Muscle layer of colon (tissue), 2 donors: Measurements from ENCODE around the gene LCOR.

Experiments used
- H3K27ac ChIP-seq: one replicate; pipeline ENCODE4 v1.7.0; 2013; ENCODE audit warnings: low read depth, mild to moderate bottlenecking, low read length, moderate library complexity
- H3K27me3 ChIP-seq, 2 donors: one replicate each; pipeline ENCODE4 v1.7.0; 2013; ENCODE audit warnings: low read length in 2 of 2, mild to moderate bottlenecking in 2 of 2; ENCODE audit not compliant: insufficient read depth in 2 of 2, control insufficient read depth in 1 of 2
- H3K36me3 ChIP-seq: one replicate; pipeline ENCODE4 v1.7.0; 2013; ENCODE audit warnings: mild to moderate bottlenecking, low read length; ENCODE audit not compliant: insufficient read depth
- H3K4me1 ChIP-seq: one replicate; pipeline ENCODE4 v1.7.0; 2013; ENCODE audit warnings: mild to moderate bottlenecking, low read length; ENCODE audit not compliant: insufficient read depth
- H3K4me3 ChIP-seq, 2 donors: one replicate each; pipeline ENCODE4 v1.7.0; 2013; ENCODE audit warnings: low read length in 2 of 2, low read depth in 1 of 2, mild to moderate bottlenecking in 1 of 2, moderate library complexity in 1 of 2
- H3K9ac ChIP-seq: one replicate; pipeline ENCODE4 v1.7.0; 2013; ENCODE audit warnings: low read length
- H3K9me3 ChIP-seq: one replicate; pipeline ENCODE4 v1.7.0; 2013; ENCODE audit warnings: mild to moderate bottlenecking, low read length
- donor health status: abdominal sarcoma.
- donor health status: Adenocarcinoma of cecum.

Gene LCOR

GRCh38 chr10:97042716-97043562 lies 210.8 kb downstream of the LCOR start:
- H3K27me3 ChIP-seq = no peaks in the 10 kb centered on the region
- H3K4me3 ChIP-seq = no peak overlapping the region
- H3K27ac ChIP-seq = no peak overlapping the region
- no peaks in the 10 kb centered on the region for H3K9me3 ChIP-seq
- H3K36me3 ChIP-seq = no peaks in the 10 kb centered on the region
- peaks cover 2% of the 10 kb centered on the region for H3K4me1 ChIP-seq
- H3K9ac ChIP-seq = no peak overlapping the region

GRCh38 chr10:97043563-97043855 lies 211.4 kb downstream of the LCOR start:
- H3K4me3 ChIP-seq = no peak overlapping the region
- no peaks in the 10 kb centered on the region for H3K27me3 ChIP-seq
- H3K9me3 ChIP-seq = no peaks in the 10 kb centered on the region
- no peak overlapping the region for H3K27ac ChIP-seq
- no peaks in the 10 kb centered on the region for H3K36me3 ChIP-seq
- no peak overlapping the region for H3K9ac ChIP-seq
- H3K4me1 ChIP-seq = no peaks in the 10 kb centered on the region
